CD14-positive monocyte (primary cell): ENCODE measurements around the gene HK2. TPM values are rescaled to one million over a fixed set of nuclear protein-coding genes. Genes with fewer than 3 reads are reported as not detected.
"Not testable (repeated sequence)": the region's sequence is repeated elsewhere in the genome, so short reads cannot be mapped to it uniquely, and the experiment has no call there.

Experiments
- DNase-seq, 3 donors: peaks; one replicate each; pipeline ENCODE4 v3.0.0-alpha.2; 2011 to 2022
- H2AFZ ChIP-seq: 2 replicates; pipeline ENCODE4 v1.6.0; 2012; ENCODE audit warnings: mild to moderate bottlenecking, low read depth, low read length, inconsistent platforms; ENCODE audit not compliant: insufficient read depth, poor library complexity, severe bottlenecking
- H3K27ac ChIP-seq, 2 donors: 1 replicate in 1 of 2; 2 replicates in 1 of 2; pipeline ENCODE4 v1.5.1; 2012 to 2013; ENCODE audit warnings: low read length in 2 of 2, control low read depth in 1 of 2, inconsistent platforms in 1 of 2, low read depth in 1 of 2, mild to moderate bottlenecking in 1 of 2
- H3K27me3 ChIP-seq, 2 donors: one replicate each; pipeline versions ENCODE4 v1.6.0 to v1.6.1; 2011 to 2013; ENCODE audit warnings: low read length in 2 of 2; ENCODE audit not compliant: control insufficient read depth in 2 of 2, insufficient read depth in 2 of 2
- H3K36me3 ChIP-seq, 2 donors: replicated peaks in 1 of 2; 1 replicate in 1 of 2; 2 replicates in 1 of 2; pipeline versions ENCODE4 v1.5.1 to v1.6.1; 2012 to 2013; ENCODE audit warnings: low read length in 2 of 2, control low read depth in 1 of 2, inconsistent platforms in 1 of 2, mild to moderate bottlenecking in 1 of 2; ENCODE audit not compliant: insufficient read depth in 2 of 2, control insufficient read depth in 1 of 2
- H3K4me1 ChIP-seq, 2 donors: 1 replicate in 1 of 2; 2 replicates in 1 of 2; pipeline versions ENCODE4 v1.5.1 to v1.6.1; 2012 to 2013; ENCODE audit warnings: low read length in 2 of 2, control low read depth in 1 of 2, inconsistent platforms in 1 of 2, mild to moderate bottlenecking in 1 of 2, moderate library complexity in 1 of 2; ENCODE audit not compliant: insufficient read depth in 2 of 2, control insufficient read depth in 1 of 2
- H3K4me2 ChIP-seq: replicated peaks from 2 replicates; pipeline ENCODE3; 2012; ENCODE audit warnings: low read length, moderate library complexity, mild to moderate bottlenecking; ENCODE audit not compliant: poor library complexity, severe bottlenecking; ENCODE audit errors: extremely low read depth
- H3K4me3 ChIP-seq, 3 experiments: fragments of 200-600 bp in 1 of 3; sonication (generic) in 1 of 3; replicated peaks in 1 of 3; 1 replicate in 2 of 3; 2 replicates in 1 of 3; pipeline ENCODE4 v1.5.1; 2011 to 2013; ENCODE audit warnings: low read length in 3 of 3, mild to moderate bottlenecking in 3 of 3, control low read depth in 2 of 3, low read depth in 2 of 3, inconsistent platforms in 1 of 3, moderate library complexity in 1 of 3
- H3K79me2 ChIP-seq: 2 replicates; pipeline ENCODE4 v1.6.0; 2012; ENCODE audit warnings: mild to moderate bottlenecking, control low read depth, inconsistent platforms, low read length, moderate library complexity; ENCODE audit not compliant: insufficient read depth
- H3K9ac ChIP-seq: 2 replicates; pipeline ENCODE4 v1.6.0; 2017; ENCODE audit warnings: low read length, mild to moderate bottlenecking; ENCODE audit not compliant: insufficient read depth, poor library complexity, severe bottlenecking
- H3K9me3 ChIP-seq, 2 donors: replicated peaks in 1 of 2; 1 replicate in 1 of 2; 2 replicates in 1 of 2; pipeline versions ENCODE4 v1.5.1 to v1.6.1; 2012 to 2013; ENCODE audit warnings: low read length in 2 of 2, control low read depth in 1 of 2; ENCODE audit not compliant: control insufficient read depth in 1 of 2, insufficient read depth in 1 of 2
- H4K20me1 ChIP-seq: 2 replicates; pipeline ENCODE4 v1.6.0; 2012; ENCODE audit warnings: mild to moderate bottlenecking, low read length, control low read depth, moderate library complexity; ENCODE audit not compliant: insufficient read depth
- H3K27ac Mint-ChIP-seq, 7 donors: one replicate each; pipeline ENCODE4 v1.8.0; 2020; ENCODE audit warnings: mild to moderate bottlenecking in 7 of 7, mixed read lengths in 7 of 7, moderate library complexity in 6 of 7, inconsistent platforms in 2 of 7
- H3K27me3 Mint-ChIP-seq, 3 donors: one replicate each; pipeline ENCODE4 v1.8.0; 2021 to 2022; ENCODE audit warnings: low read depth in 3 of 3, mild to moderate bottlenecking in 3 of 3, mixed read lengths in 3 of 3, moderate library complexity in 3 of 3, inconsistent platforms in 1 of 3
- H3K36me3 Mint-ChIP-seq, 2 donors: one replicate each; pipeline ENCODE4 v1.8.0; 2020; ENCODE audit warnings: mixed read lengths in 2 of 2, inconsistent platforms in 1 of 2, mild to moderate bottlenecking in 1 of 2
- H3K4me1 Mint-ChIP-seq: one replicate; pipeline ENCODE4 v1.8.0; 2020; ENCODE audit warnings: mild to moderate bottlenecking, mixed read lengths
- H3K4me3 Mint-ChIP-seq, 2 donors: one replicate each; pipeline ENCODE4 v1.8.0; 2020; ENCODE audit warnings: mild to moderate bottlenecking in 2 of 2, mixed read lengths in 2 of 2, moderate library complexity in 1 of 2
- H3K9me3 Mint-ChIP-seq, 7 donors: one replicate each; pipeline ENCODE4 v1.8.0; 2020 to 2022; ENCODE audit warnings: mixed read lengths in 7 of 7, mild to moderate bottlenecking in 6 of 7, moderate library complexity in 6 of 7, inconsistent platforms in 2 of 7
- WGBS: methylation state at CpG from one replicate; pipeline ENCODE4 v1.1.5; 2013; ENCODE audit warnings: missing lambda C conversion rate; ENCODE audit not compliant: insufficient coverage; 5-methylcytosine and 5-hydroxymethylcytosine counted together
- intact Hi-C, 2 donors: fragments of 100-400 bp; cut with micrococcal nuclease; formaldehyde crosslinking; loops; one replicate each; pipeline versions ENCODE4 v1.15.0 to v1.15.1; 2023
- polyA plus RNA-seq, 3 donors: library from polyadenylated mRNA; depleted of rRNA in 1 of 3; unstranded in 2 of 3; stranded (reverse) in 1 of 3; fragments of 300-500 nt in 2 of 3; fragments of >200 nt in 1 of 3; fragmentation: Illumina TruSeq in 2 of 3; gene quantifications; 1 replicate in 2 of 3; 2 replicates in 1 of 3; pipeline ENCODE4 v1.2.3, GENCODE V29; 2012 to 2021
- TF ChIP-seq, protein P1 (sequence below): fragments of 200-600 bp; IDR thresholded peaks from one replicate; pipeline ENCODE4 v1.8.0; 2022; ENCODE audit warnings: antibody characterized with exemption, mild to moderate bottlenecking

HK2 gene
- polyA plus RNA-seq, 3 donors, result 20.3 to 46.7 (median 29.8) TPM

DNA sequence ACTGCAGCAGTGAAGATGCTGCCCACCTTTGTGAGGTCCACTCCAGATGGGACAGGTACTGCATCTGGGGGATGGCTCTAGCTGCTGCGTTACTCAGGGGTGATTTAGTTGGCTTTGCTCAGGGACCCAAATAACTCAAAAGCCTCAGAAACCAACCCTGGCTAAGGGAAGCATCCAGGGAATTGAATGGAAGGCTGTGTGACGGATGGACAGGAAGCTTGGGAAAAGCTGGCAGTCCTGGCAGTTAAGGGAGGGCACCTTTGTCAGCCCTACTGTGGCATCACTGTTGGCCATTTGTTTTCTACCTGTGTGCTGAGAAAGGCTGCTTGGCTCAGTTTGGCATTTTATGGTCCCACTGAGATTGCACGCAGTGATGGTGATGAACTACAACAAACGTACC is 20.5 kb downstream of the HK2 start:
- intact Hi-C loops, result no loop called here
- Mint-ChIP-seq H3K4me3 (no peak overlapping the region), H3K4me1 (peaks cover 61% of the 10 kb centered on the region), H3K27ac (peak overlapping the region in 1 of 7 donors; percentile 79), H3K9me3 (peaks cover 0 to 2% (median 0%) of the 10 kb centered on the region in 7 donors), H3K36me3 (peaks cover 55 to 77% of the 10 kb centered on the region in 2 donors), H3K27me3 (peaks cover 0 to 2% (median 1%) of the 10 kb centered on the region in 3 donors)
- Histone ChIP-seq H3K4me2 (no peak overlapping the region), H2AFZ (no peak overlapping the region), H3K36me3 (peaks cover 33 to 54% of the 10 kb centered on the region in 2 donors), H4K20me1 (peaks cover 98% of the 10 kb centered on the region), H3K9ac (no peak overlapping the region), H3K4me1 (peaks cover 43 to 53% of the 10 kb centered on the region in 2 donors), H3K27ac (no peak overlapping the region), H3K9me3 (no peaks in the 10 kb centered on the region), H3K79me2 (peaks cover 99% of the 10 kb centered on the region), H3K27me3 (no peaks in the 10 kb centered on the region), H3K4me3 (no peak overlapping the region)
- WGBS, result 100% methylated on average over 3 of the region's 4 CpGs
- no peak for DNase-seq
- TF ChIP-seq, protein P1, sequence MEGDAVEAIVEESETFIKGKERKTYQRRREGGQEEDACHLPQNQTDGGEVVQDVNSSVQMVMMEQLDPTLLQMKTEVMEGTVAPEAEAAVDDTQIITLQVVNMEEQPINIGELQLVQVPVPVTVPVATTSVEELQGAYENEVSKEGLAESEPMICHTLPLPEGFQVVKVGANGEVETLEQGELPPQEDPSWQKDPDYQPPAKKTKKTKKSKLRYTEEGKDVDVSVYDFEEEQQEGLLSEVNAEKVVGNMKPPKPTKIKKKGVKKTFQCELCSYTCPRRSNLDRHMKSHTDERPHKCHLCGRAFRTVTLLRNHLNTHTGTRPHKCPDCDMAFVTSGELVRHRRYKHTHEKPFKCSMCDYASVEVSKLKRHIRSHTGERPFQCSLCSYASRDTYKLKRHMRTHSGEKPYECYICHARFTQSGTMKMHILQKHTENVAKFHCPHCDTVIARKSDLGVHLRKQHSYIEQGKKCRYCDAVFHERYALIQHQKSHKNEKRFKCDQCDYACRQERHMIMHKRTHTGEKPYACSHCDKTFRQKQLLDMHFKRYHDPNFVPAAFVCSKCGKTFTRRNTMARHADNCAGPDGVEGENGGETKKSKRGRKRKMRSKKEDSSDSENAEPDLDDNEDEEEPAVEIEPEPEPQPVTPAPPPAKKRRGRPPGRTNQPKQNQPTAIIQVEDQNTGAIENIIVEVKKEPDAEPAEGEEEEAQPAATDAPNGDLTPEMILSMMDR, result no peak

DNA sequence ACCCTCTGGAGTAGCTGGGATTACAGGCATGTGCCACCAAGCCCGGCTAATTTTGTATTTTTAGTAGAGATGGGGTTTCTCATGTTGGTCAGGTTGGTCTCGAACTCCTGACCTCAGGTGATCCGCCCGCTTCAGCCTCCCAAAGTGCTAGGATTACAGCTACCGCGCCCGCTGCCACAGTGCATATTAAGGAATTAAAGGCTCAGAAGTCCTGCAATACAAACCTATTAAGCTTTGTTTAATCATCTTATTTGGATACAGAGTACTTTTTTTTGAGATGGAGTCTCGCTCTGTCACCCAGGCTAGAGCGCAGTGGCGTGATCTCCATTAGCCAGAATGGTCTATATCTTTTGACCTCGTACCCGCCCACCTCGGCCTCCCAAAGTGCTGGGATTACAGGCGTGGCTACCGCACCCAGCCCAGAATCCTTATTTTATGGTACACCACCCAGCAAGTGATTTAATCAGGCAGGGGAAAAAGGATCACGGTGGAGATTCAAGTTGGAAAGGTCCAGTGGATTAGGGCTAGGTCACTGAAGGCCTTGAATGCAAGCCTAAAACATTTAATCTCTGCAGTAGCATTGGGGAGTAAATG is 21.3 kb downstream of the HK2 start:
- H3K4me3 ChIP-seq, H3K9ac ChIP-seq, H3K9me3 ChIP-seq, H3K27me3 Mint-ChIP-seq, intact Hi-C loops, H3K4me3 Mint-ChIP-seq, H3K9me3 Mint-ChIP-seq, H3K27ac ChIP-seq, H2AFZ ChIP-seq, DNase-seq, H3K27me3 ChIP-seq, H3K4me2 ChIP-seq: not testable (repeated sequence)
- peaks cover 59 to 86% of the 10 kb centered on the region in 2 donors for H3K36me3 Mint-ChIP-seq
- Histone ChIP-seq H3K36me3 (peaks cover 35 to 63% of the 10 kb centered on the region in 2 donors), H3K79me2 (peaks cover 100% of the 10 kb centered on the region), H4K20me1 (peaks cover 99% of the 10 kb centered on the region), H3K4me1 (peaks cover 35 to 48% of the 10 kb centered on the region in 2 donors)
- peaks cover 59% of the 10 kb centered on the region for H3K4me1 Mint-ChIP-seq
- H3K27ac Mint-ChIP-seq, result peak overlapping the region in 4 of 7 donors; percentile 28 to 58 (median 50)
- 98% methylated on average over 7 of the region's 16 CpGs for WGBS
